Muscle layer of colon (tissue), 2 donors: Measurements from ENCODE around the gene LYG2.
"Not testable (repeated sequence)": the region's sequence is repeated elsewhere in the genome, so short reads cannot be mapped to it uniquely, and the experiment has no call there.

ENCODE experiments used
- H3K27ac ChIP-seq: one replicate; pipeline ENCODE4 v1.7.0; 2013; ENCODE audit warnings: low read depth, mild to moderate bottlenecking, low read length, moderate library complexity
- H3K27me3 ChIP-seq, 2 donors: one replicate each; pipeline ENCODE4 v1.7.0; 2013; ENCODE audit warnings: low read length in 2 of 2, mild to moderate bottlenecking in 2 of 2; ENCODE audit not compliant: insufficient read depth in 2 of 2, control insufficient read depth in 1 of 2
- H3K36me3 ChIP-seq: one replicate; pipeline ENCODE4 v1.7.0; 2013; ENCODE audit warnings: mild to moderate bottlenecking, low read length; ENCODE audit not compliant: insufficient read depth
- H3K4me1 ChIP-seq: one replicate; pipeline ENCODE4 v1.7.0; 2013; ENCODE audit warnings: mild to moderate bottlenecking, low read length; ENCODE audit not compliant: insufficient read depth
- H3K4me3 ChIP-seq, 2 donors: one replicate each; pipeline ENCODE4 v1.7.0; 2013; ENCODE audit warnings: low read length in 2 of 2, low read depth in 1 of 2, mild to moderate bottlenecking in 1 of 2, moderate library complexity in 1 of 2
- H3K9ac ChIP-seq: one replicate; pipeline ENCODE4 v1.7.0; 2013; ENCODE audit warnings: low read length
- H3K9me3 ChIP-seq: one replicate; pipeline ENCODE4 v1.7.0; 2013; ENCODE audit warnings: mild to moderate bottlenecking, low read length
- donor health status: abdominal sarcoma.
- donor health status: Adenocarcinoma of cecum.

LYG2 gene, protein sequence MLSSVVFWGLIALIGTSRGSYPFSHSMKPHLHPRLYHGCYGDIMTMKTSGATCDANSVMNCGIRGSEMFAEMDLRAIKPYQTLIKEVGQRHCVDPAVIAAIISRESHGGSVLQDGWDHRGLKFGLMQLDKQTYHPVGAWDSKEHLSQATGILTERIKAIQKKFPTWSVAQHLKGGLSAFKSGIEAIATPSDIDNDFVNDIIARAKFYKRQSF

DNA sequence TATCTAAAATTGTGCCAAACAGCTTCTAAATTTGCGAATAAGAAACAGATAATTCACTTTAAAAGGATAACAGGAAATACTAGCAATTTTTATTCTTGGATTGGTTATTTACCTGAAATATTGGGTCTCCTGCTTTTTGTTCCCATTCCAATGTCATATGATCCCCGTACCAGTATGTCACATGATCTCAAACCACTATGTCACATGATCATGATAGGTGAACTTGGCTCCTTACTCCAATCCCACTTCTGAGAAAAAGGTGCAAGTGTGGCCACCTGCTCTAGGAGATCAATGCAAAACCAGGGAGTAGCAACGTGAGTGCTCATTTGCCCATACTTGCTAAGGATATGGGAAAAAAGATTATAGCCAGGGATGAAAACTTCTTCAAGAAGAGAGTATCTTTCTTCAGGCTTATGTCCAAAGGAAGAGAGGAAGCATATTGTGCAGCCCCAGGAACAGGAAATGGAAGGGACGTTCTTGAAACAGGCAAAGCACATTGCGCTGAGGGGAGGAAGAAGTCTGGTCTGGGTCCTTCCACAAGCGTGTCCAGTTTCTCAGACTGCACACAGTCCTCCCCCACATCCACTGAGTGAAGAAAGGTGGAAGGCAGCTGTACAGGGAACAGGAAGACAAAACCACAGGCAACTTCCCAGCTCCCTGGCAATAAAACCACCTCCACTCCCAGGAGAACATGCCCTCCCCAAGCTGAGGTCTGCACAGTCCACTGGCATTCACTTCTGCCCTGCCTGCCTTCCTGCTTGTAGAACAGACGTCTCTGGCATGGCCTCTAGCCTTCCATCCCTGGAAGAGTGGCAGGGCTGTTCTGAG is at the start of gene LYG2:
TSS of gene LYG2 (minus strand) at position 176 of the 828 bp plus-strand sequence. CDS start 1,406 bp downstream, outside the sequence.
- no peaks in the 10 kb centered on the region for H3K27me3 ChIP-seq
- H3K27ac ChIP-seq: no peak within 1 kb of the TSS
- H3K4me1 ChIP-seq: no peaks in the 10 kb centered on the region
- no peaks in the 10 kb centered on the region for H3K36me3 ChIP-seq
- H3K9me3 ChIP-seq: no peaks in the 10 kb centered on the region
- no peak within 1 kb of the TSS for H3K9ac ChIP-seq
- no peak within 1 kb of the TSS for H3K4me3 ChIP-seq

DNA sequence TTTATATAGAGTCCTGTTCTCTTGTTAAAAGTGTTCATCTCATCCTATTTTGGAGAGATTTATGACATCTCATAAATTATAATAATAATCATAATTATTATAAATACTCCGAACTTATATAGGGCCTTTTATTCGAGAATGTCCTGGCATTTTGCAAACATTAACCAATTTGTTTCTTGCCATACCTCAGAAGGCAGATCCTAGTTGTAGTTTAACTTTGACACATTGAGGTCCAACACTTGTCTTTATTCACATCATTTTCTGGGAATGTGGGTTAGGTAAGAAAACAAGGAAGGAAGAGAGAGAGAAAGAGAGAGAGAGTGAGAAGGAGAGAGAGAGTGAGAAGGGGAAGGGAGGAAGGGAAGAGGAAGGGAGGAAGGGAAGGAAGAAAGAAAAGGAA is 45.6 kb upstream of the LYG2 start, which contains the start of gene LYG1:
TSS of gene LYG1 (minus strand) at position 101 of the 400 bp plus-strand sequence. CDS start 5,527 bp downstream, outside the sequence.
- not testable (repeated sequence) for H3K27ac ChIP-seq, H3K4me3 ChIP-seq, H3K9me3 ChIP-seq, H3K4me1 ChIP-seq, H3K9ac ChIP-seq, H3K36me3 ChIP-seq, H3K27me3 ChIP-seq

DNA sequence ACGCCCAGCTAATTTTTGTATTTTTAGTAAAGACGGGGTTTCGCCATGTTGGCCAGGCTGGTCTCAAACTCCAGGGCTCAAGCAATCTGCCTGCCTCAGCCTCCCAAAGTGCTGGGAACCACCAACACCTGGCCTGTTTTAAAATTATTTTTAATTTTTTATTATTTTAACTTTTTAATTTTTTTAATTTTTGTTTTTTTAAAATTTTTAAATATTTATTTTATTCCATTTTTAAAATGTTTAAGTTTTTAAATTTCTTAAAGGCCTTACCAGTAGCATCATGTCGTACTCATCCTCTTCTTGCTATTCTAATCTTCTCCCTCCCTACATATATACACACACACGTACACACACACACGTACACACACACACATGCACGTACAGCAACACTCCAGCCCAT is 44.1 kb upstream of the LYG2 start:
- Histone ChIP-seq H3K9ac (no peak overlapping the region), H3K36me3 (no peaks in the 10 kb centered on the region), H3K4me1 (no peaks in the 10 kb centered on the region), H3K4me3 (no peak overlapping the region), H3K27me3 (no peaks in the 10 kb centered on the region), H3K27ac (no peak overlapping the region), H3K9me3 (no peaks in the 10 kb centered on the region)

DNA sequence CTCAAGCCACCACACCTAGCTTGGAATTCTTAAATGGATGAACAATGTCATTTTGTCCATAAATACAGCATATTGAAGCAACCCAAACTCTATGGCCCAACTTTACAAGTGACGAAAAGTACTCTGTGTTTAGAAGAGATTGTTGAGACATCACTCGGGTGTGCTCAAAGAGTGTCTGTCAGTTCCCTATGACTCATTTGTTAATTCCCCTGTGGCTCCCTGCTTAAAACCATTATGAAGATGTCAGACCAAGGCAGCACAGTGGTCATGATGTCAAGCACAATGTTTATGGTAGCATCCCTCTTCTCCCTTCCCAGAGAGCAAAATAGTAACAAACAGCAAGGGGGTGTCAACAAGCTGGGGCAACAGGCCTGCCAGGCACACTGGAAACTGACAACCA is 42.5 kb upstream of the LYG2 start:
- Histone ChIP-seq H3K36me3 (no peaks in the 10 kb centered on the region), H3K4me3 (no peak overlapping the region), H3K27ac (no peak overlapping the region), H3K4me1 (no peaks in the 10 kb centered on the region), H3K27me3 (no peaks in the 10 kb centered on the region), H3K9ac (no peak overlapping the region), H3K9me3 (no peaks in the 10 kb centered on the region)

DNA sequence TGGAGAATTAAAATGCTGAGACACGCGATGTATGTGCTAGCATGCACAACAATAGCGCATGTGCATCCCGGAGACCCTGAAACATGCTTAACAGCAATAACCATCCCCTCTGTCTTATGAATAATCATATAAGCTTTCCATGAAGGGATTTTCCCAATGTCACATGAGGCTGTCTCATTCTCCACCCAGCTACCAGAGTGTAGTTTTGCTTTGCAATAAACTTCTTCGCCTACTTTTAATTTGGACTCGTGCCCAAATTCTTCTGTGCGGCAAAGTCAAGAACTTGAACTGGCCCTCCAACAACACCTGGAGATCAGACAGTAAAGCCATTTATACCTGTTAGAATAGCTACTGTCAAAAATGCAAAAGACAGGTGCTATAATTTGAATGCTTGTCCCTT is 30.1 kb upstream of the LYG2 start:
- peaks cover 5% of the 10 kb centered on the region for H3K36me3 ChIP-seq
- H3K9me3 ChIP-seq: no peaks in the 10 kb centered on the region
- no peak overlapping the region for H3K27ac ChIP-seq
- H3K27me3 ChIP-seq: no peaks in the 10 kb centered on the region
- H3K4me1 ChIP-seq: no peaks in the 10 kb centered on the region
- no peak overlapping the region for H3K4me3 ChIP-seq
- no peak overlapping the region for H3K9ac ChIP-seq

DNA sequence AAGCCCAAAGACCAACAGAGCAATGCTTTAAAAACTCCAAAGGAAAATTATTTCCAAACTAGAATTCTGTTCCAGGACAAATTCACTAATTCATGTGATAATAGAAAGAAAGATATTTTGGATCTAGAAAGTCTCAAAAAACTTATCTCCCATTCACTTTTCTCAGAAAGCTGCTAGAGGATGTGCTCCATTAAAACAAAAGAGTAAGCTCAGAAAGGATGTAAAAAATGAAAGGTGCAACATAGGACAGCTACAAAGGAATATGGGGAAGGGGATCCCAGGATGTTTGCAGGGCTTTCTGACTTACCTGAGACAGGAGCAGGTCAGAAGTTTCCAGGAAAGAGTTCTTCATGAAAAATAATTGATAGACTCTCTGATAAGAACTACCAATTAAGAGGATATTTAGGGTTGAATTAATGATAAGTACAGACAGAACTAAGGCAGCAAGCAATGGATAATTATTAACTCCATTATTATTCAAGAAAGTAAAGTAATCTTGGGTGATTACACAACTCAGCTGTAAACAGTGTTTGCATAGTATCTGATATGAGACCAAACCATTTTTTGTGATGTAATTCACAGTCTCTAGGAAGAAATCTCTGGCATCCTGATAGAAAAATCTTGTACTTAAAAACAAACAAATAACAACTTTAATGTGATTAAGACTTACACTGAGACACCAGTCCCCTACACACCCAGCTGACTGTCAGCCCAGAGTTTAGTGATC is 24.7 kb upstream of the LYG2 start:
- H3K9ac ChIP-seq: no peak overlapping the region
- H3K4me1 ChIP-seq: no peaks in the 10 kb centered on the region
- H3K9me3 ChIP-seq: no peaks in the 10 kb centered on the region
- no peak overlapping the region for H3K4me3 ChIP-seq
- H3K27ac ChIP-seq: no peak overlapping the region
- no peaks in the 10 kb centered on the region for H3K27me3 ChIP-seq
- H3K36me3 ChIP-seq: peaks cover 5% of the 10 kb centered on the region

DNA sequence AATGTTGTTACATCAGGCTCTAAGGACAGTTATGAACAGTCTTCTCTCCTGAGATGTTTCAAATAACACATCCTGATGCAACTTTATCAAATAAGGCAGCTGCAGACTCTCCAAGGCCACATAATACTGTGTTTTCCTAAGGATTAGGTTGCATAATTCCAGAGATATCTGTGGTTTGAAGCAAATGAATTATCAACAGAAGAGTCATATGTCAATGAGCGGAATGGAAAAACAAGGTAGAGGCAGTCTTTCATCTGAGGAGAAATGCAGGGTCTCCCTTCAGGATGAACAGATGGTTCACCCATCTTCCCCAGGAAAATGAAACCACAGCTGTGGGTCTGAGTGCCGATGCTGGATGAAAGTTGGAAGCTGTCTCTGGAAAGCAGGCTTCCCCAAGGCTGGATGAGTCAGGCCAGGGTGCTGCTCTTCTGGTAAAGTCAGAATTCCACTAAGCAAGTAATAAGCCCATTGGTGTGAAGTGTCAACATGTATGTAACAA is 23.4 kb upstream of the LYG2 start:
- H3K9ac ChIP-seq: no peak overlapping the region
- H3K4me3 ChIP-seq: no peak overlapping the region
- H3K27ac ChIP-seq: no peak overlapping the region
- H3K36me3 ChIP-seq: no peaks in the 10 kb centered on the region
- no peaks in the 10 kb centered on the region for H3K27me3 ChIP-seq
- H3K9me3 ChIP-seq: no peaks in the 10 kb centered on the region
- no peaks in the 10 kb centered on the region for H3K4me1 ChIP-seq

DNA sequence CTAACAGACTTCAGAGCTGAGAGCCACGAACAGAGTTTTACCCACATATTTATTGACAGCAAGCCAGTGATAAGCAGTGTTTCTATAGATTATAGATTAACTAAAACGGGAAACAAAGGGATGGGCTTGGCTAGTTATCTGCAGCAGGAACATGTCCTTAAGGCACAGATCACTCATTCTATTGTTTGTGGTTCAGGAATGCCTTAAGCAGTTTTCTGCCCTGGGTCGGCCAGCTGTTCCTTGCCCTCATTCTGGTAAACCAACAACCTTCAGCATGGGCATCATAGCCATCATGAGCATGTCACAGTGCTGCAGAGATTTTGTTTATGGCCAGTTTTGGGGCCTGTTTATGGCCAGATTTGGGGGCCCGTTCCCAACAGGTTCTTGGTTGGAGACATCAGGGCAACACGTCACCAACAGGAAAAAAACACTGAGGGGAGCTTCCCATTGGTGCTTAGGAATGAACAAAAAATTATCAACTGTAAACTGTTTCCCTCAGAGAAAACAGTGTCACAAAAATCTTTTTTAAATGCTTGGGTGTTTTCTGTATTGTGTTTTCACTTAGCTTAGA is 22.8 kb upstream of the LYG2 start:
- H3K4me3 ChIP-seq, H3K27ac ChIP-seq, H3K4me1 ChIP-seq, H3K9me3 ChIP-seq, H3K27me3 ChIP-seq, H3K36me3 ChIP-seq, H3K9ac ChIP-seq: not testable (repeated sequence)

DNA sequence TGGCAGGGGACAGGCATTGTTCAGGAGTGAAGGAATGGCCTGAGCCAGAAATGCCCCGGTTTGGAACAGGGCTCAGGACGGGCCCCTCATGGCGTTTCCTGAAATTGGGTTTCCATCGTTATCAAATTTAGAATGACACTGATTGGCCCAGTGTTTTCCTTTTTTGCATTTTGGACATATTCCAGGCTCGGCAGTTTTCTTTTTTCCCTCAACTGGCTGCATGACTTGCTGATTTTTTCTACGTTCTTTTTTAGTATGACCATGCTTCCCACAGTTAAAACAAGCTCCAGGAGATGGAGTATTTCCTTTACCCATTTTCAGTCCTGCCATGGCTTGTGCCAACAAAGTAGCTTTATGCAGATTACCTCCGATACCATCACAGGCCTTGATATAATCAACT is 20.4 kb upstream of the LYG2 start:
- Histone ChIP-seq H3K27ac (no peak overlapping the region), H3K4me3 (no peak overlapping the region), H3K4me1 (no peaks in the 10 kb centered on the region), H3K36me3 (no peaks in the 10 kb centered on the region), H3K9ac (no peak overlapping the region), H3K9me3 (no peaks in the 10 kb centered on the region), H3K27me3 (no peaks in the 10 kb centered on the region)

DNA sequence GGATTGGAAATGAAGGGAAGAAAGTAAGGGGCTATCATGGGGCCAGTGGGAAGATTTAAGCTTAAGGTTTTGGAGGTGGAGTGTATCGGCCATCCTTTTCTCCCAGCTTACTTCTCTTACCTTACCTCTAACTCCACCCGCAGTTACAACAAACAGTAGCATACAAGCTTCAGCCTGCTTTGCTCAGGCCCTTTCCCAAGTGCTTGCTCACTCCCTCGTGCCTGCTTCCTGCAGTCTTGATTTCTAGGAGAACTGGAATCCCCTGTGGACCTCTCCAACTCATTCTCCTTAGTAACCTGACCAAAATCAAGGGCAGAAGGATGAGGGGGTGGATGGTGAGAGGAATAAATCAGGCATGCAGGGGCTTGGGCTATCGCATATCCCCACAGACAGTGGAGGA is 5.8 kb upstream of the LYG2 start:
- no peaks in the 10 kb centered on the region for H3K9me3 ChIP-seq
- no peaks in the 10 kb centered on the region for H3K36me3 ChIP-seq
- H3K4me3 ChIP-seq: no peak overlapping the region
- H3K9ac ChIP-seq: no peak overlapping the region
- H3K27me3 ChIP-seq: no peaks in the 10 kb centered on the region
- H3K4me1 ChIP-seq: no peaks in the 10 kb centered on the region
- H3K27ac ChIP-seq: no peak overlapping the region

DNA sequence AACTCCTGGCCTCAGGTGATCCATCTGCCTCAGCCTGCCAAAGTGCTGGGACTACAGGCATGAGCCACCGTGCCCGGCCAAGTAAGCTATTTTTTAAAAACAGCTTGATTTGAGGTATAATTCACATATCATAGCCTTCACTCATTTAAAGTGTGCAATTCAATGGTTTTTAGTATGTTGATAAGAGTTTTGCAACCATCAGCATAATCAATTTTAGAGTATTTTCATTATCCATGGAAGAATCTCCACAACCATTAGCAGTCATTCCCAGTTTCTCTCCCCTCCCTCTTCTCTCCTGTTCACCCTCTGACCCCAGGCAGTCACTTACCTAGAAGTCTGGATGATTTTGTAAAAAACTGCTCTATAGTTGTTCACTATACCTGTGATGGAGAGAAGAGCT is 4.7 kb upstream of the LYG2 start:
- no peak overlapping the region for H3K27ac ChIP-seq
- no peak overlapping the region for H3K4me3 ChIP-seq
- no peaks in the 10 kb centered on the region for H3K4me1 ChIP-seq
- no peaks in the 10 kb centered on the region for H3K36me3 ChIP-seq
- no peak overlapping the region for H3K9ac ChIP-seq
- no peaks in the 10 kb centered on the region for H3K27me3 ChIP-seq
- H3K9me3 ChIP-seq: no peaks in the 10 kb centered on the region
